ENCODE measurements around the gene TNFRSF1B. TPM values are rescaled to one million over a fixed set of nuclear protein-coding genes. Genes with fewer than 3 reads are reported as not detected.

Gene TNFRSF1B
- total RNA-seq, 1 experiment from 2014 or later = 0.61 TPM

DNA sequence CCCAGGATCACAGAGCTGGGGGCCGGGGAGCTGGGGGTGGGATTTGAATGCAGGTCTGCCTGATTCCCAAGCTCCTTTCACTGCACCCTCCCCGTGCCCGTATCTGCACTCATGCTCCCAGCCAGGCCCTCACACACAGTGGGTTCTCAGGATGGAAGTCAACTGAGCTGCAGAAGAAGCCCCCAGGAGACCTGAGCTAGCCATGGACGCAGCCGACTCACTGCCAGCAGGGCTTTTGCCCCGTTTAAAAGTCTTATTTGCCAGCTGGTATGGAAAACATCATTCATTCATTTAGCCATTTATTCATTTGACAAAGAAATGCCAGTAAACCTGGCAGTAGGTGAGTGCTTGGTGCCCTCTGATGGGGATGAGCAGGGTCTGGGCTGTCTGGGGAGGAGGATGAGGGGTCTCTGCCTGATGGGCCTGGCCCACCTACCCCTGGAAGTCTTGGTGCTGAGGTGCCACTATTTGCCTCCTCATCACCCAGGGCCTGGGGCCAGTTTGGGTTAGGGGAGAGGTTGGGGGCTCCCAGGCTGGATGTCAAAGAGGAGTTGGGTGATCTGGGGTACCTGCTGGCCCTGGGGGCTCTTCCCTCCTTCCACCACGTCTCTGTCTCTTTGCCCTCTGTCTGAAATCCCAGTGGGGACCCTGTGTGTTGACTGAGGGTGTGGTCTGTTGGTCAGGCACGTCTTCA is 2.8 kb downstream of the TNFRSF1B start:
- H3K9me3 ChIP-seq (ENCODE audit: control insufficient read depth in 1 of 2, insufficient read depth in 1 of 2, low read depth in 1 of 2, low read length in 2 of 2) = no peaks in the 10 kb centered on the region
- POLR2A ChIA-PET = no interaction called here
- H3K27me3 ChIP-seq (ENCODE audit: insufficient read depth, low read length) = no peaks in the 10 kb centered on the region
- no TSS peak for BruUV-seq (replicated peaks)
- no peak overlapping the region for H2AFZ ChIP-seq (ENCODE audit: low read depth, low read length, poor library complexity, severe bottlenecking)
- H3K79me2 ChIP-seq (ENCODE audit: insufficient read depth, low read length) = no peaks in the 10 kb centered on the region
- no peak for DNase-seq (ENCODE audit: low read depth, low spot score)
- no peak for ATAC-seq
- H3K4me2 ChIP-seq (ENCODE audit: low read length) = no peak overlapping the region
- CTCF ChIA-PET = no interaction called here
- H3K9me2 ChIP-seq (ENCODE audit: insufficient read depth) = no peaks in the 10 kb centered on the region
- no peaks in the 10 kb centered on the region for H4K20me1 ChIP-seq (ENCODE audit: insufficient read depth)
- peaks cover 0 to 12% of the 10 kb centered on the region in 2 experiments; a peak in 1 of 4 replicates for H3K4me1 ChIP-seq (ENCODE audit: control insufficient read depth in 1 of 2, insufficient read depth in 2 of 2, low read length in 2 of 2)
- H3K36me3 ChIP-seq (ENCODE audit: control insufficient read depth in 1 of 2, insufficient read depth in 2 of 2, low read length in 2 of 2) = no peaks in the 10 kb centered on the region
- no peak overlapping the region for H3K9ac ChIP-seq (ENCODE audit: low read length)
- H3K4me3 ChIP-seq (replicated peaks in 1 of 2; ENCODE audit: low read depth in 1 of 2, low read length in 2 of 2) = no peak overlapping the region
- intact Hi-C loops (cut with micrococcal nuclease) = no loop called here
- TF ChIP-seq EGR1 (IDR thresholded peaks at IDR 0.05; ENCODE audit: low read depth) = no peak
- no peak for TF ChIP-seq ELF1 (IDR thresholded peaks at IDR 0.05; ENCODE audit: borderline replicate concordance, low read depth)
- TF ChIP-seq FOSL1 (IDR thresholded peaks at IDR 0.05; ENCODE audit: low read depth) = no peak
- TF ChIP-seq TCF7L2 (IDR thresholded peaks at IDR 0.05; ENCODE audit: borderline replicate concordance, extremely low read depth, insufficient read depth, insufficient read length) = no peak
- no peak for TF ChIP-seq SIN3A (IDR thresholded peaks at IDR 0.05; ENCODE audit: low read depth)
- no peak for TF ChIP-seq JUND (IDR thresholded peaks at IDR 0.05)
- TF ChIP-seq SRF (IDR thresholded peaks at IDR 0.05; ENCODE audit: low read depth) = no peak
- TF ChIP-seq ZFX (IDR thresholded peaks at IDR 0.05) = no peak
- no peak for TF ChIP-seq POLR2AphosphoS5 (IDR thresholded peaks at IDR 0.05; ENCODE audit: low read depth, low read length)
- no peak for TF ChIP-seq SP1 (IDR thresholded peaks at IDR 0.05; ENCODE audit: low read depth)
- no peak for TF ChIP-seq RAD21 (IDR thresholded peaks at IDR 0.05; ENCODE audit: low read depth)
- TF ChIP-seq YY1 (IDR thresholded peaks at IDR 0.05; ENCODE audit: extremely low read depth, insufficient replicate concordance, low read depth, low read length) = no peak
- H3K27ac ChIP-seq (ENCODE audit: low read depth, low read length) = no peak overlapping the region
- RAD21 ChIA-PET (ENCODE audit: low non-redundant PET in 1 of 2, low total read pairs in 2 of 2, uncharacterized antibody in 2 of 2, unreplicated experiment in 2 of 2) = no interaction called here

DNA sequence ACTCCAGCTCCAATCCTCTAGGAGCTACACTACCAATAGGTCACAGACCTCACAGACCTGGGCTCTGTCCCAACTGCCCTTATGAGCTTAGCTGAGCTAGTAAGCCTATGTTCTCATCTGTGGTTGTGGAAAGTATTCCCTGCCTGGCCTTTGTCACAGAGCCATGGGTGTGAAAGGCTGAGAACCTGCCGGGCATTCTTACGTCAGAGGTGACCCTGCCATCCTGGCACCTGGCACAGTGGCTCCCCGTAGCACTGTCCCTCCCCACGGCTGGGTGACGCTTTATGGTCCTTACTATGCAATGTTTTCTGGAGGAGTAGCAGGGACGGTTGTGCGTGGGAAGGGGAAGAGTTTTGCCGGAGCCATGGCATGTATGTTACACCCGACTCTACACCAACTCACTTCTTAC is 3.5 kb downstream of the TNFRSF1B start:
- DNase-seq (ENCODE audit: low read depth, low spot score) = no peak
- ATAC-seq = no peak
- TF ChIP-seq, protein P1, sequence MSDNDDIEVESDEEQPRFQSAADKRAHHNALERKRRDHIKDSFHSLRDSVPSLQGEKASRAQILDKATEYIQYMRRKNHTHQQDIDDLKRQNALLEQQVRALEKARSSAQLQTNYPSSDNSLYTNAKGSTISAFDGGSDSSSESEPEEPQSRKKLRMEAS (IDR thresholded peaks at IDR 0.05) = no peak
- no peak for TF ChIP-seq ATF3 (IDR thresholded peaks at IDR 0.05)
- no peak for TF ChIP-seq CEBPB (IDR thresholded peaks at IDR 0.05; ENCODE audit: low read depth)
- TF ChIP-seq POLR2A (IDR thresholded peaks at IDR 0.05; ENCODE audit: borderline replicate concordance, extremely low read depth, insufficient read depth, insufficient read length) = no peak
- TF ChIP-seq TCF7L2 (IDR thresholded peaks at IDR 0.05; ENCODE audit: borderline replicate concordance, extremely low read depth, insufficient read depth, insufficient read length) = no peak
- no peak for TF ChIP-seq YY1 (IDR thresholded peaks at IDR 0.05; ENCODE audit: extremely low read depth, insufficient replicate concordance, low read depth, low read length)
- no peak for TF ChIP-seq FOSL1 (IDR thresholded peaks at IDR 0.05; ENCODE audit: low read depth)
- no peak for TF ChIP-seq EGR1 (IDR thresholded peaks at IDR 0.05; ENCODE audit: low read depth)
- TF ChIP-seq EZH2phosphoT487 (IDR thresholded peaks at IDR 0.05; ENCODE audit: borderline replicate concordance) = no peak
- no peak for TF ChIP-seq RAD21 (IDR thresholded peaks at IDR 0.05; ENCODE audit: low read depth)
- TF ChIP-seq CBX3 (IDR thresholded peaks at IDR 0.05; ENCODE audit: low read depth) = no peak
- TF ChIP-seq CTCF (IDR thresholded peaks at IDR 0.05 in 2 of 3, conservative IDR thresholded peaks at IDR 0.05 in 1 of 3; ENCODE audit: borderline replicate concordance in 1 of 3, insufficient read depth in 1 of 3, low read depth in 2 of 3, low read length in 2 of 3) = no peak
- no peak for TF ChIP-seq SRF (IDR thresholded peaks at IDR 0.05; ENCODE audit: low read depth)
- TF ChIP-seq ELF1 (IDR thresholded peaks at IDR 0.05; ENCODE audit: borderline replicate concordance, low read depth) = no peak
- TF ChIP-seq POLR2AphosphoS5 (IDR thresholded peaks at IDR 0.05; ENCODE audit: low read depth, low read length) = no peak
- no peak for TF ChIP-seq ZFX (IDR thresholded peaks at IDR 0.05)
- H3K36me3 ChIP-seq (ENCODE audit: control insufficient read depth in 1 of 2, insufficient read depth in 2 of 2, low read length in 2 of 2) = no peaks in the 10 kb centered on the region
- H3K79me2 ChIP-seq (ENCODE audit: insufficient read depth, low read length) = no peaks in the 10 kb centered on the region
- H3K27me3 ChIP-seq (ENCODE audit: insufficient read depth, low read length) = no peaks in the 10 kb centered on the region
- no peak overlapping the region for H3K9ac ChIP-seq (ENCODE audit: low read length)
- BruUV-seq (replicated peaks) = no TSS peak
- no peak overlapping the region for H3K27ac ChIP-seq (ENCODE audit: low read depth, low read length)
- H3K4me3 ChIP-seq (replicated peaks in 1 of 2; ENCODE audit: low read depth in 1 of 2, low read length in 2 of 2) = no peak overlapping the region
- H3K4me1 ChIP-seq (ENCODE audit: control insufficient read depth in 1 of 2, insufficient read depth in 2 of 2, low read length in 2 of 2) = peaks cover 0 to 5% of the 10 kb centered on the region in 2 experiments; a peak in 1 of 4 replicates
- H2AFZ ChIP-seq (ENCODE audit: low read depth, low read length, poor library complexity, severe bottlenecking) = no peak overlapping the region
- CTCF ChIA-PET = no interaction called here
- no peaks in the 10 kb centered on the region for H3K9me2 ChIP-seq (ENCODE audit: insufficient read depth)
- RAD21 ChIA-PET (ENCODE audit: low non-redundant PET in 1 of 2, low total read pairs in 2 of 2, uncharacterized antibody in 2 of 2, unreplicated experiment in 2 of 2) = no interaction called here
- H4K20me1 ChIP-seq (ENCODE audit: insufficient read depth) = no peaks in the 10 kb centered on the region
- POLR2A ChIA-PET = no interaction called here
- H3K4me2 ChIP-seq (ENCODE audit: low read length) = no peak overlapping the region
- no peaks in the 10 kb centered on the region for H3K9me3 ChIP-seq (ENCODE audit: control insufficient read depth in 1 of 2, insufficient read depth in 1 of 2, low read depth in 1 of 2, low read length in 2 of 2)
- intact Hi-C loops (cut with micrococcal nuclease) = no loop called here
